G401.6 (cell line): ENCODE results near the gene PKD2L1.
"Not testable (repeated sequence)": the region's sequence is repeated elsewhere in the genome, so short reads cannot be mapped to it uniquely, and the experiment has no call there.

Experiments
- FAIRE-seq: peaks from 2 replicates; lab custom pipeline; 2012; peaks lifted over from hg19 to GRCh38; lab: Jason Lieb, UNC

Gene PKD2L1

DNA sequence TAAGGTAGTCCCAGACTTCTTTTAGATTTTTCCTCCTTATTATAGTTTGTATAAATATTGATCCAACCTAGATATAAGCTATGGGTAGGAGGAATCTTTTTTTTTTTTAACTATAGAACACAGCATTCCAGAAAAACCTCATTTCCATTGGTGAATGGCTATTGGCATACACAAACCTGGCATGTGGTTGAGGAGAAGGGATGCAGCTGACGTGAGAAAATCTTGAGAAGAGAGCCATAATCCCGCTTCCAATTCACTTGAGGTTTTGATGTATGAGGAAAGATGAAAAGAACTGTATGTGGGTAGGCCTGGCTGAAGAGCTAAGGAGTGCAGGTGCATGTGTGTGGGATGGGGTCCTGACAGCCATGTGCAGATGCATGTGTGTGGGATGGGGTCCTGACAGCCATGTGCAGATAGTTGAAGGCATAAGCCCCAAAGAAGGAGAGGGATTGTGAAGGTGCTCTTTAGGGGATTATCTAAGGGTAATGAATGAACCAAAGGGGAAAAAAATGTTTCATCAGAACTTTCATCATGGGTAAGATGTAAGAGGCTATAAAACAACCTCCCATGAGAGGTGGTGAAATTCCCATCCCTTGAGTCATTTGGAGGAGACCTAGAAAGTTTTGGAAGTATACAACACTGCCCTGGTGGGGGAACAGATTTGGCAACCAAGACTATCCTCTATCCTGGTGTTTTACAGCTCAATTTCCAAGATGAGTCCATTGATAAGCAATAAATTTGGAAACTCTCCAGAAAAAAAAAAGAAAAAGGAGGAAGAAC lies 3.8 kb upstream of the PKD2L1 start:
- FAIRE-seq, result no peak

DNA sequence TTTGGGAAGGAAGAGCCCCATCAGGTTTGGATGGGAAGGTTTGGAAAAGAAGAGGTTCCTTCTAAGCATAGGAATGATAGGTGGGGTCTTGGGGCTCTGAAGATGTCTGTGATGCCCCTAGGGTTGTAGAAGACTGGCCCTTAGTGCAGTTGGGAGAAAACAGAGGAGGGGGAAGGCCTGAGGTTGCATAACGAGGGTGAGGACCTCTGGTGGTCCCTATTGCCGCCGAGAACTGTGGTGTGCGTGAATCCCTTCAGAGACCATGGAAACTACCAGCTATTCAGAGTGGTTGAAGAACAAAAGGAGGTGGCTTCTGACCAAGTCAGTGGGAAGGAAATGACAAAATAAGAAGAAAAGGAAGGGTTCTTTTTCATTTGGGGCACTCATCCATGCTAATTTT lies 3.1 kb upstream of the PKD2L1 start:
- no peak for FAIRE-seq

DNA sequence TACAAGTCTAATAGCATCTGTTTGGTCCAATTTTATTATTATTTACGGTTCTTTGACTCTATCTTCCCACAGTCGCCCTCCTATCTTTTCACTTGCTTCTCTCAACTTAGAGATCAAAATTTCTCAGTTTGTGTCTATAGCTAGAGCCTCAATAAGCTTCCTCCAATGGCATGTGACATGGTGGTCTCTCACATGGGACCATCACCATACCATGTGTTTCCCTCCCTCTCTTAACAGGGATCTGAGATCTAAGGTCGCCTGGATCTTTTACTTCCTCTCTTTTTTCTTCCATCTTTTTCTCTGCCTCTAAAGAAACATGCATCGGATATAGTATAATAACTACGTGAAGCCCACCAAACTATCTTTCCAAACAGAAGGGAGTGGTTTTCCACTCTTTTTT lies 1.8 kb downstream of the PKD2L1 start:
- FAIRE-seq, result no peak

DNA sequence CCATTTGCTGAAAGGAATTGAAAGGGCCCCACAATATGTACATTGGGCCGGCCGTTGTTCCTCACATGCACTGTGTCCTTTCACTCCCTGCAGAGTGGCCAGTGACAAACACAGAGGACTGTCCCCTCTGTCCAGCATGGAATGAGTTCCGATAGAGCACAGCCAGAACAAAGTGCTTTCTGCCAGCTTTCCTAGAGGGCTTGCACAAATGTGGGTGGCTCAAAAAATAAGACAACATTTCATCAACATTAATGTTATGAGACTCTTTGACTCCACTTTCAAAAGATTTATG lies 2.4 kb downstream of the PKD2L1 start:
- FAIRE-seq, result no peak

DNA sequence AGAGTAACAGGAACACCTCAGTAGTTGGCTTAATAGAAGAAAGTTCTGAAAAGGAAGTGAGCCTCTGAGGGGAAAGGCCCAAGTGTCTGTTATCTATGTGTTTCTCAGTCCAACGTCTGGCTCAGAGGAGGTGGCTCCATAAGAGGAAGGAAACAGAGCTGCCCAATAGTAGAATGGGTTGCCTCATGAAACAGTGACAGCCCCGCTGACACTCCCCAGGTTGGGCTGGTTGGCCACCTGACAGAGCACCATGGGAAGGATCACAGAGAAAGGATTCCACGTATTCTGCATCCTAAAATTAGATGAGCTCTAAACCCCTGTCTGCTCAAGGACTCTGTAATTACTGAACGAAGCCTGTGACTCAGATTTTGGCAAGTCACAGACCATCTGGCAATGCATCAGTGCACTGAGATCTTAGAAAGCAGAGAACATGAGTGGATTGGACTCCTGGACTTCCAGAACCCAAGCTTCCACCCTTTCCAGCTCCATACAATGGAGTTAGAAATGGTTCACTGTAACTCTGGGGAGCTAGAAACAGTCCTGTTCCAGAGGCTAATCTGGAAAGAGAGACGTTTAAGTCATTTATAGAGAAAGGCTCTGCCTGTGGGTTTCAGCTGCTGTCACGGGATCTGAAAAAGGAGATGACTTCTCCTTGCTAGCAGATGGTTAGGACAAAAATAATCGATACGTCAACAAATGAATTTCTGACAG lies 2.9 kb downstream of the PKD2L1 start:
- FAIRE-seq, result no peak

DNA sequence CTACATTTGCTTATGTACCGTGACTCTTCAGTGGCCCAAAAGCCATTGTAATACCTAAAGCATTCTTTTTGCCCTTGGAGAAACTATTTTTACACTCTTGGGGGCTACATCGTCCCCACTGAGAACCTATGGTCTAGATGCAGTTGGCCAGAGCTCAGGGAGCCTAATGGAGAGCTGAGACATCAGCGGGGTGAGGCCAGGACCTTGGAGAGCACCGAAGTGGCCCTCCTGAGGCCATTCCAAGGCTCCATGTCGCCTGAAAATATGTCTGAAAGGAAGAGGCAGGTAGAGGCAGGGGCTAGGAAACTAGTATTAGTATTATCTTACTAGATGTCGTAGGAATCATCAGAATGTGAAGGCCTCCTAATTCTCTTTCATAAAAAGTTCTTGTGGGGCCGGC lies 4.9 kb downstream of the PKD2L1 start:
- no peak for FAIRE-seq

DNA sequence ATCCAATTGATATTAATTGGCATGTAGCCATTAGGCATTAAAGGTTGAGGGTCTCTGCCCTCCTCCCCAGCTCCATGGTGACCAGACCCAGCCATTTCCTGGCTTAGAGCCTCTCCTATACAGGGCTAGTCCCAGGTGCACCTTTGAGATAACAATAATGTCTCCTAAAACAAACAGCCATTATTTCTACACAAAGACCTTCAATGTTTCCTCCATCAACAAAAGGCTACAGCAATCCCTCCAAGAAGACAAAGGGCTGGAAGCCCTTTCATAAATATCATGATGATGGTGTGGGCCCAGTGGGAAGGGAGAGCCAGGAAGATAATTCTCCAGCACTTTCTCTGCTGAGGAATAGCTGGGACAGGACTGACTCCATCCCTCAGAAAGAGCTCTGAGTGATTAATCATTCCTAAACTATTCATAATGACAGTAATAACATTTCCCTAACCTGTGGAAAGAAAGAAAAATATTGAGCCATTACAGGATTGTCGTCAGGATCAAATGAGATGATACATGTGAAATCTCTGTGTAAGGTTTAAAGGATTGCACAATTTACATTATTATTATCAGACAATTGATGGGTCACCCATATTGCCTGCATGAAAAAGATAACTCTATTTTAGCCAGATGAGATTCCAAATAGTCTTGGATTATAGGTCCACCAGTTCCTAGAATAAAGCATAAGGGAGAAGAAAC lies 10.2 kb downstream of the PKD2L1 start:
- no peak for FAIRE-seq

DNA sequence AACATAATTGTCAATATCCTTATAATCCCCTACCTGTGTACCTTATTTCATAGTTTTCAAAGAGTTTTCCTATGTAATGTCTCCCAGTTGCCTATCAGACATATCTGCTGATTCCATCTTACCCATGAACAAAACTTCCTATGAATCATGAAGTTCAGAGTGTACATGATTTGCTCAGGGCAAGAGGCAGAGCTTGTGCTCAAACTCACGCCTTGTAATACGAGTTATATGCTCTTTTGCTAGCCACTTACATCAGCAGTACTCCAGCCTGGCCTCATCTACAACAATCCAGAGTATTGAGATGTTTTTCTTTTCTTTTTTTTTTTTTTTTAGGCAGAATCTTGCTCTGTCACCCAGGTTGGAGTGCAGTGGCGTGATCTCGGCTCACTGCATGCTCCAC lies 11.8 kb downstream of the PKD2L1 start:
- FAIRE-seq, result no peak

DNA sequence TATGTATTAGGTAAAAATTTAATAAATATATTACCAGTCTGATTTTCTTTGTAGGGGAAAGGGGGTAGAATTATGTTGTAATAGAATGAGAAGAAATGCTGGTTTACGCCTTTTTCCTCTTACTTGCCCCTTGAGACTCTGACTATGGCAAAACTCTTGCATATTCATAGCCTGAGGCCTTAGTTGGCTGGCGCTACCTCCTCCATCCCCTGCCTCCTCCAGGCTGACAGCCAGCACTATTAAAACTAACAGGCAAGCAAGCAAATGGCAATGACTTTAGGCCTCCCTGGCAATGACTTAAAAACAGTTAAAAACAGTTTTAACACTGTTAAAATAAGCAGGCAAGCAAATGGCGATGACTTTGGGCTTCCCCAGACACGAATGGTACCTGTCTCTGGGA lies 14.4 kb downstream of the PKD2L1 start:
- FAIRE-seq, result no peak

DNA sequence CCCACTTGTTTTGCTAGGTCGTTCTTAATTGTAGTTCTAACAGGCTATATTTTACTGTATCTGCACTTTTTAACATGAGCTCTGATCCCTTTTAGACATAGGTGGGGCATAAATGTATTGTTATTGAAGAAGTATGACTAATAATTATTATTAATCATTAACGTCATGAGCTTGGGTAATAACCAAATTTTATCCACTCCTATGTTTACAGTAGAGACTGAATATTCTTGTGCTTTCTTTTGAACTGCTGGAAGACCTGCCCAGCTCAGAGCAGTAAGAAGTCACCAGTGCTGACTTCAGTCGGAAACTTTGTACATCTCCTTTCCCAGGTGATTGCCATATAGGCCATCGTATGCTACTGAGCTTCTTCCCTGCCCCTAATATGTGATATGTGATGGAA lies 18.7 kb downstream of the PKD2L1 start:
- FAIRE-seq, result no peak

DNA sequence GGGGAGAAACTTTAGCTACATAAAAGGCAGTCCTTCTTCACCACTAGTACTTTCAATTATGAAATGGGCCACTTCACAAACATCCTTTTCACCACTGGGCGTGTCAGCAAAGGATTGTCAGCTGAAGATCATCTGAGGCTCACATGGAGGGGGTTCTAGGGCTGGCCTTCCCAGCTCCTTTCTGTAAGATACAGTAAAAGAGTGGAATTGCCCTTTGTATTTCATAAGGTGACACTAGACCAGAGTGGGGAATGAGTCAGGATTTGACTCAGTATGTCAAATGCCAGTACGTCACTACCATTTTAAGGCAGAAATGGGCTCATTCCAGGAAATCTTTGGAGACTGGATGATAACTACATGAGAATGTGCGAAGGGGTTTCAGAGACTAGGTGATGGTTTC lies 22.3 kb downstream of the PKD2L1 start:
- FAIRE-seq, result no peak

DNA sequence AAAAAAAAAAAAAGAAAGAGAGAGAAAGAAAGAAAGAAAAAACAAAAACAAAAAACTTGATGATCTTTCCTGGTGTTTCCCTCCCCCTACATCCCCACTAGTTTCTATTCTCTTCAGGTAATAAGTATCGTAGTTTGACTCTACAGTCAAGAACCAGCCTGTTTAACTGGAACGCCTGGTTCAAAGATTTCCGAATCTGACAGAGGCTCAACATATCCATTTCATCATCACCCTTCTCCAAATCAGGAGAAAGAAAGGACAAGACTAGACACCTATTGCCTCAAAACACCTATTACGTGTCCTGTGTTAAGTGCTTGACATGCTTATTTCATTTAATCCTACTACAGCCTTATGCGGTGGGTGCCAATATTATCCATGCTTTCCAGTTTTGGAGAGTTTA lies 23.2 kb downstream of the PKD2L1 start:
- no peak for FAIRE-seq

DNA sequence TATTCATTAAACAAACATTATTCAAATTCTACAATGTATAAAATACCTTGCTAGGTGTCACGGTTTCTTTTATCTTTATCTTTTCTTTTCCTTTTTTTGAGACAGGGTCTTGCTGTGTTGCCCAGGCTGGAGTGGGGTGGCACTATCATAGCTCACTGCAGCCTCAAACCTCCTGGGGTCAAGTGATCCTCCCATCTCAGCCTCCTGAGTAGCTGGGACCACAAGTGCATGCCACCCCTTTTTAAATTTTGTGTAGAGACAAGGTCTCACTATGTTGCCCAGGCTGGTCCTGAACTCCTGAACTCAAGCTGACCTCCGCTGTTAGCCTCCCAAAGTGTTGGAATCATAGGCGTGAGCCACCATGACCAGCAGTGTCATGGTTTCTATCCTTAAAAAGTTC lies 25.6 kb downstream of the PKD2L1 start:
- no peak for FAIRE-seq

DNA sequence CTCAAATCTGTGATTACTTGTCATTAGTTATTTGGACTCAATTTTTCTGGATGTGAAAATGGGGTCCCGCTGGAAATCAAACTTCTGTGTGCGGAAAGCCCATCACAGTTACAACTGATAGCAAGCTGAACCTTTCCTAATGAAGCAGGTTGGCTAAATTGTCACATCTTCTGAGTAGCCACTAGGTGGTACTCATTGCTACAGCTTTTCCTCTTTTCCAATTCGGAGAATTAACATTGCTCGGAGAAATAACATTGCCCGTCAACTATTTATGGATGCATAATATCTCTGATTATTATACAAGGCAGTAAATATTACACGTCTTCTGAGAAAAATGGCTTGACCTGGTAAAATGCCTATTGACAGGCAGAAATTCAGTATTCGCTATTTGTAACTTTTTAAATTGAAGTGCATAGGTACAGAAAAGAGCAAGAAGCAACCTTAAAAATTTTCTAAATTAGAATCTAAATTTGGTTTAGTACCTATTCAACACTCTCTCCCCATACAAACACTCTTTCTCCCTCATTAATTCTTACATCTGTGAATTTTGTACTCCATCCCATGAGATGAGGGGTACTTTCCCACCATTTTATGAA lies 26.2 kb downstream of the PKD2L1 start:
- peak; percentile 95 for FAIRE-seq

DNA sequence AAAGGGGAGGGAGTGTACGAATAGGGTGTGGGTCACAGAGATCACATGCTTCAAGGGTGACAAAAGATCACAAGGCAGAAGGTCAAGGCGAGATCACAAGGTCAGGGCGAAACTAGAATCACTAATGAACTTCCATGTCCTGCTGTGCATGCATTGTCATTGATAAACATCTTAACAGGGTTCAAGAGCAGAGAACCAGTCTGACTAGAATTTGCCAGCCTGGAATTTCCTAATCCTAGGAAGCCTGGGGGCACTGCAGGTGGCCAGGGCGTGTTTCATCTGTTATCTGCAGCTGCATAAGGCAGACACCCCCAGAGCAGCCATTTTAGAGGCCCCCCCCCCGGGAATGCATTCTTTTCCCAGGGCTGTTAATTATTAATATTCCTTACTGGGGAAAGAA lies 28.9 kb downstream of the PKD2L1 start:
- FAIRE-seq, result not testable (repeated sequence)

DNA sequence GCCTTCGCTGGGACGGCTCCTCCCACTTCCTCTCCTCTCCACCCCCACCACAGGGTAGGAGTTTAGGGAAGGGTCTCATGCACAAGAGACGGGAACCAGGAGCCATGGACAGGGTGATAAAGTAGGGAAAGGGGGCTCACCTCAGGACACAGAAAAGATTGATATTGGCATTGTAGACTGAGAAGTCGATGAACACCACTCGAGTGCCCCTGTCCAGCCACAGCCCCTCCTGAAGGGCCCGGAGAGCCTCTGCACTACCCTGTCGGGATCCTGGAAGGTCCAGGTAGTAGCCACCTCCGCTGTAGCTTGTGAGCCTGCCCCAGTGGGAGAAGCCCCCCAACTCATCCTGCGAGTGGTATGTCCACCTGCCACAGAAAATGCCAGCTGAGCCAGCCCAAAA lies 32.8 kb downstream of the PKD2L1 start:
- no peak for FAIRE-seq

DNA sequence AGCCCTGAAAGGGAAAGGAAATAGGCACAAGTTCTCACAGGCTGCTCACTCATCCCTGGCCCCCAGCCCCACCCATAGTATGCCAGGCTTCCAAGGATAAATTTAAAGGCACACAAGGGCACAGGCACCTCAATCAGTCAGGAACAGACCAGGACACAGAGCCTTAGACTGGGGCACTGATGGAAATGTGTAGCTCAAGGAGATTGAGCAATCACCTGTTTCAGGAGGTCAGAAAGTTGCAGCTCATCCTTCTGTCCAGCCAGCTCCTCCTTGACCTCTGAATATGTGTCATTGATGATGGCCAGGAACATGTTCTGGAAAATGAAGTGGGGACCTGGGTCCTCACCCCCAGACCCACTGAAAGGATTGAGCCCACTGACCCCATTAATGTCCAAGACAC lies 37.0 kb downstream of the PKD2L1 start:
- FAIRE-seq, result no peak

DNA sequence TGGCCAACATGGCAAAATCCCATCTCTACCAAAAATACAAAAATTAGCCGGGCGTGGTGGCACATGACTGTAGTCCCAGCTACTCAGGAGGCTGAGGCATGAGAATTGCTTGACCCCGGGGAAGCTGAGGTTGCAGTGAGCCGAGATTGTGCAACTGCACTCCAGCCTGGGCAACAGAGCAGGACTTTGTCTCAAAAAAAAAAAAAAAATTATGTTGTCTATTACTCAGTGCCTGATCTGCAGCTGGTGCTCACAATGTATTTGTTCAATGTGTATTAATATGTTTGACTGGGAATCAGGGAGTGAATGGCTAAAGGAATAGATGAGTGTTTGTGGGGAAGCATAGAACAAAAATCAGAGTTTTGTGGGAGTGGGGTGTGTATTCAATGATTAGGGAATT lies 37.7 kb downstream of the PKD2L1 start:
- not testable (repeated sequence) for FAIRE-seq

DNA sequence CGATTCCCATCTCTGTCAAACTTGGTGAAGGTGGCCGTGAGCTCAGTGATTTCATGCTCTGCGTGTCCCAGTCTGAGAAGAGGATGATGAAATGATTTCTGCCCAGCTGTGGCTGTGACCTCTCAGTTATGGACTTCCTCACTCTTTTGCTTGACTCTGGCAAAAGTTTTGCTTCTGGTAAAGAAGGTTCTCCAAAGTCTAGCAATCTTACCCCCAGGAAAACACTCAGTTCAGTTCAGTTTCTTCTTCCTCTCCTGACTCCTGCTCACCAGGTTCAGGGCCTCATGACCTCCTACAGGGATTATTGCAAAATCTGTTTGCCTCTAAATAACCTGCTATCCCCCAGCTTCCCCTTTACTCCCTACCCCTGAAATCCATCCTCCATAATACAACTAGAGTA lies 38.7 kb downstream of the PKD2L1 start:
- no peak for FAIRE-seq

DNA sequence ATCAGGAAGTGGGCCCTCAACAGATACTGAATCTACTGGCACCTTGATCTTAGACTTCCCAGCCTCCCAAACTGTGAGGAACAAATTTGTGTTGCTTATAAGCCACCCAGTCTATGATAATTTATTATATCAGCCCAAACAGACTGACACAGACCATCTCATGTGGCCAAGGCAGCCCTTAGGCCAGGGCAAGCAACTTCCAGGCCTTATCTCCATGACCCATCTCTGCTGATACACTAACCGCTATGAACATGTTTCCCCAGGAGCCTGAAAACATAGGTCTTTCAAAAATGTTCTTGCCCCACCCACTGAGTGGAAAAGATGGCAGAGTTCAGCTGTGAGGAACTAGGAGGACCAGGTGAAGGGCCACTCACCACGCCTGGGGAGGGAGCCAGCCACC lies 40.4 kb downstream of the PKD2L1 start:
- FAIRE-seq, result no peak

DNA sequence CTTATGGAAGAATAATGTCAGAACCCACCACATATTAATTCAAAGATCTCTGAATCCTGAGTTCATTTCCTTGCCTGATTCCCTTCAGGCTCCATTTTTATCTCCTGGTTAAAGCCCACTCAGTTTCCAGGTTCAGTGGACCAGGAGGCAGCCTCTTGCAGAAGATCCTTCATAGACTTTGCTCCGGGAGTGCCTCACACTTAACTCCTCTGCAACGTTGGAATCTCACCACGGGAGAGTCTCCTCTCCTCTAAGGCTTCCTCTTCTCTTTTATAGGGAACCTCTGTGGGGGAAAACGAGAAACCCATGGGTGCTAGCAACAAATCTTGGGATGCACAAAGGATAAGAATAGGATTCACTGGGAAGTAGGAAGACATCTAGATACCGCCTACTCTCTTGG lies 41.8 kb downstream of the PKD2L1 start:
- FAIRE-seq, result no peak

DNA sequence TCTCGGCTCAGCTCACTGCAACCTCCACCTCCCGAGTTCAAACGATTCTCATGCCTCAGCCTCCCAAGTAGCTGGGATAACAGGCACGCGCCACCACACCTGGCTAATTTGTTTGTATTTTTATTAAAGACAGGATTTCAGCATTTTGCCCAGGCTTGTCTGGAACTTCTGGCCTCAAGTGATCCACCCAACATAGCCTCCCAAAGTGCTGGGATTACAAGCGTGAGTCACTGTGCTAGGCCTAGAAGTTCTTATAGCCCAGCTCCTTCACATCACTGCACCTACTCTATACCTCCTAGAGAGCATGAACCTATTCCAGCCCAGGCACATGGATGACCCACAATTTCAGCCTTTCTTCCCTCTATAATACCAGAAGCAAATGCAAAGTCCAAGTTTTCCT lies 42.3 kb downstream of the PKD2L1 start:
- no peak for FAIRE-seq
